ENCODE measurements around the gene NHSL1.
A peak's percentile ranks its signal among the peaks of the same experiment; 100 is the strongest.

The NHSL1 gene

GRCh38 chr6:138523347-138524210 is 24.3 kb upstream of the NHSL1 start:
- DNase-seq = no peak

GRCh38 chr6:138522611-138523010 is 23.3 kb upstream of the NHSL1 start:
- peak in 1 of 2 donors; percentile 7 for DNase-seq

GRCh38 chr6:138521790-138522189 is 22.5 kb upstream of the NHSL1 start:
- no peak for DNase-seq

DNA sequence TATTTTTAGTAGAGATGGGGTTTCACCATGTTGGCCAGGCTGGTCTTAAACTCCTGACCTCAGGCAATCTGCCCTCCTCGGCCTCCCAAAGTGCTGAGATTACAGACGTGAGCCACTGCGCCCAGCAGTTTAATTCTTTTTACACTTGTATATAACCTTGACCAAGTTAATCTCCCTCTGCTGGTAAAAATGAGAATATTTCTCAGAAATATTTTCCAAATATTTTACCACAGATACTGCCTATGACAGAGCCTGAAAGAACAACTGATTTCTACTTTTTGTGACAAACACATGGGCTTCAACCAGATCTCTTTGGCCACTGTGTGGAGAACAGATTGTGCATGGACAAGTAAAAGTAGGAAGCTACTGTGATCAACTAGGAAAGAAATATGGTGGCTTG is 21.2 kb upstream of the NHSL1 start:
- no peak for DNase-seq

GRCh38 chr6:138518054-138518453 is 18.8 kb upstream of the NHSL1 start:
- DNase-seq = no peak

DNA sequence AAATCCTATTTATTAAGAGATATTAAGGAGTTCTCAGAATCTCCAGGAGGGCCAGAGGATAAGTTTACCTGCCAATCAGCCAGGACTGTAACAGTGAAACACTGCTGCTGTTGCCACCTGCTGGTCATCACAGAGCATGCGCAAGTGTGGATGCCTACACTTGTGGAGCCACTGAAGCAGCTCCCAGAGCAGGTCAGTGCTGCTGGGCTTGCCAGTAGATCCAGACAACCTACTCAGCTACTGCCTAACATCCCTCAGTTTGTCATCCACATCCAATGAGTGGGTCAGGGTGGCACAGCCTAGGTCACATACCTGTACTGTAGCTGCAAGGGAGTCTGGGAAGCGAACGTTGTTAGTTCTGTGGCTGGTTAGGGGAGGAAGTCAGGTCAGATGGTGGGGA is 18.3 kb upstream of the NHSL1 start:
- no peak for DNase-seq

DNA sequence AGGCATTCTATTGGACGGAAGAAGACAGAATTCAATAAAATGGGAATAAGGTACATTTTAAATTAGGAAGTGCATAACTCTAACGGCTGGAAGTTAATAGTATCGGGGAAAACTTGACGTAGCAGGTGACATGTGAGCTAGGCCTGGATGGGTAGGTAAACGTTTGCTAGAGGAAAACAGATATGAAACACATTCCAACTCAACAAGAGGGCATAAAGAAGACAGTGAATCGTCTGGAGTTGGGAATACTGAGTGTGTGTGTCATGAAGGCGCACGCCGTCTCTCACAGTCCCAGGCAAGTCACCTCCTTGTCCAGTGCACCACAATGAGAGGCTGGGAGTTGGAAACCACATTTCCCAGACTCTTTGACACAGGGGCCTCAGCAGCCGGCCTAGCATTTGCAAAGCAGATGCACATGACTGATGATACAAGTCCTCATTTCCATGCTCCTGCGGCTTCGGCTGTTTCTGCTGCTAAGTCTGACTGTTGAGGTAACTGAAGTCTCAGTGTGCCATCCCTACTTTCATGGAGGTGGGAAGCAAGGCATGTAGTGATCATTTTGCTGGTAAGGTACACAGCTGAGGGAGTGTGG is 16.5 kb upstream of the NHSL1 start:
- DNase-seq = no peak

- no peak for DNase-seq
Observed at GRCh38 chr6:138514860-138515540, 15.7 kb upstream of the NHSL1 start.

- no peak for DNase-seq
Observed at GRCh38 chr6:138512609-138513008, 13.3 kb upstream of the NHSL1 start.

DNA sequence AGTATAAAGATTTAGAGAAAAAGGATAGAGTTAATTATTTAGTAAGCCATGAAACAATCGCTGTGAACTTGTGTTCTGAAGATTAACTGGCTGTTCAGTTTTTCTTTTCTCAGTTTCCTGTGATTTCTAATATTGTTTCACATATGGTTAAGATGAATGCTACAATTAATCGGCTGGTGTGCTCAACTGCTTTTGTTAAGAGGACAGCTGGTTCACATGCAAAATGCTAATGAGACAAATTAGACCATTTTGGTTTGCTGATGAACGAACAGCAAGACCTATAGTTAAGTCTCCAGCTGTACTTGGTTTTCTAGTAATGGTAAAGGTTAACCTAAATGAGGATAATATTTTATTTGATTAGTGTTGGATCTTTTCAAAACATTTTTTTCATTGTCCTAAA is 10.8 kb upstream of the NHSL1 start:
- DNase-seq = no peak

DNA sequence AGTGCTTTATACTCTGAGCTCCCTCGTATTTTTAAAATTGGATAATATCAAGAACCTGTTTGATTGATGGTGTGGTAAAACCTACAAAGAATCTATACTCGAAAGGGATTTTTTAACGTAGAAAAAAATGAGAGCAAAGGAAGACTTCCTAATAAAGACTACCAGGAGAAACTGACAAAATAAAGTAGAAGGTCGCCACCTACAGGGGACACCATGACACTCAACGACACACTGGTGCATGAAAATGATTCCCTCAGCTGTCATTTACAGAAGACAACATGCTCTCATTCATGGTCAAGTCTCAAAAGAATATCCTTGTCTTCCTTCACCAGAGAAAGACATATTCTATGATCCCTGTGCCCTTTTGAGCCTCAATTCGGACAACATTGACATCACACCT is 10.1 kb upstream of the NHSL1 start:
- DNase-seq = peak; percentile 17 to 34

GRCh38 chr6:138508676-138508988 is 9.3 kb upstream of the NHSL1 start:
- DNase-seq = no peak

- DNase-seq = no peak
Observed at GRCh38 chr6:138507977-138508675, 8.8 kb upstream of the NHSL1 start.

- no peak for DNase-seq
Observed at GRCh38 chr6:138504764-138505689, 5.7 kb upstream of the NHSL1 start.

GRCh38 chr6:138503881-138504680 is 4.8 kb upstream of the NHSL1 start:
- DNase-seq = no peak

DNA sequence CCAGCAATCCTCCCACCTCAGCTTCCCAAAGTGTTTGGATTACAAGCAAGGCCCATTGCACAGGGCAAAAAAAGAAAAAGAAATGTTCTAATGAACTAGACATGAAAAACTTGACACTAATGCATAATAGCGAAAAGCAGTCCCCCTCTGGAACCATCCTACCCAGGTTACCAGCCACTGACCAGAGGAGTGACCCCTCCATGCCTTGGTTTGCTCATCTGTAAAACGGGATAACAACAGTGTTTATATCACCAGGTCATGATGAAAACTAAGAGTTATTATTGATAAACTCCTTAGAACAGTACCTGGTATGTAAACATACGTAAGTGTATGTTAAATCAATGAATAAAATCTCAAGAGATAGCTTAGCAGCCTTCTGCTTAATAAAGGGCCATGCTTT is 3.3 kb upstream of the NHSL1 start:
- no peak for DNase-seq

DNA sequence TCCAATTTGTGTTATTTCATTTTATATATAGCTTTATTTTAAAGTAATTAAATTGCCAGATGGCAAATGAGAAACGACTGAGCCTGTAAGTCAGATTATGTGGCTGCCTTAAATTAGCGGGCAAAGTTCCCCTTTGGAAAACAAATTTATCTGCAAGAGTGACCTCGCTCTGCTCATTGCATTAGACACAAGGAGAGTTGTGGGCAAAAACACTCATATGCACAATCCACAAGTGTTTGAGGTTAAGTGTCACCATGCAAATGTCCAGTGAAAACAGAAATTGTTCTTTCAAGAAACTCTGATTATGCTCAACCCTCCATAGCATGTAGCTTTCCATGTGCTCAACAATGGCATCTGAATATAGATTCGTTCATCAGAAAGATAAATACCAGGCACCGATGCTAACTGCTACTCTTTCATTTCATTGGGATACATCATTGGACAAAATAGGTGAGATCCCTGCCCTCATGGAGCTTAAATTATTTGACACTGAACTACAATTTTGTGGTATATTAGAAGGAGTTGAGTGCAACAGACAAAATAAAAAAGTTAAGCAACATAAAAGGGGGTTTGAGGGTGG is 1.7 kb upstream of the NHSL1 start:
- DNase-seq = no peak

GRCh38 chr6:138500045-138500665 is 861 bp upstream of the NHSL1 start:
- no peak for DNase-seq

GRCh38 chr6:138498629-138499302 is 528 bp downstream of the NHSL1 start:
- DNase-seq = no peak

GRCh38 chr6:138497286-138497685 is 2.0 kb downstream of the NHSL1 start:
- no peak for DNase-seq

Data from hippocampal formation (tissue), 2 donors.